NCI-H524 treated with DMSO at 0.1 percent for 48 hours (cell line): ENCODE measurements around the gene DSEL.

Experiments used
- DNase-seq: peaks from one replicate; lab custom pipeline; 2025; lab: John Stamatoyannopoulos, UW

DSEL gene

GRCh38 chr18:67516539-67517443, at the start of gene DSEL:
Gene DSEL (minus strand): TSS chr18:67516720. CDS start chr18:67514608, 2,112 bp downstream.
- DNase-seq, result peak; percentile 61

GRCh38 chr18:67553437-67553836, 36.9 kb upstream of the DSEL start:
- DNase-seq, result peak; percentile 46

- DNase-seq, result no peak
Observed at GRCh38 chr18:67550872-67551520, 34.5 kb upstream of the DSEL start.

GRCh38 chr18:67549946-67550345, 33.4 kb upstream of the DSEL start:
- DNase-seq, result no peak

- no peak for DNase-seq
Observed at GRCh38 chr18:67545681-67546080, 29.2 kb upstream of the DSEL start.

- no peak for DNase-seq
Observed at GRCh38 chr18:67540559-67540958, 24.0 kb upstream of the DSEL start.

GRCh38 chr18:67531929-67532328, 15.4 kb upstream of the DSEL start:
- no peak for DNase-seq

GRCh38 chr18:67525328-67526099, 9.0 kb upstream of the DSEL start:
- no peak for DNase-seq

GRCh38 chr18:67520351-67520921, 3.9 kb upstream of the DSEL start:
- no peak for DNase-seq

GRCh38 chr18:67519592-67519991, 3.1 kb upstream of the DSEL start:
- DNase-seq, result no peak

- no peak for DNase-seq
Observed at GRCh38 chr18:67518566-67518965, 2.0 kb upstream of the DSEL start.

GRCh38 chr18:67517444-67517765, 885 bp upstream of the DSEL start:
- no peak for DNase-seq

GRCh38 chr18:67515942-67516538, 480 bp downstream of the DSEL start:
- DNase-seq, result peak; percentile 36

GRCh38 chr18:67514901-67515540, 1.5 kb downstream of the DSEL start:
- no peak for DNase-seq

- no peak for DNase-seq
Observed at GRCh38 chr18:67514465-67514864, 2.1 kb downstream of the DSEL start.

GRCh38 chr18:67513280-67513679, 3.2 kb downstream of the DSEL start:
- DNase-seq, result no peak

GRCh38 chr18:67511840-67512239, 4.7 kb downstream of the DSEL start:
- no peak for DNase-seq

- no peak for DNase-seq
Observed at GRCh38 chr18:67510831-67511230, 5.7 kb downstream of the DSEL start.

GRCh38 chr18:67509741-67510391, 6.7 kb downstream of the DSEL start:
- no peak for DNase-seq

- DNase-seq, result no peak
Observed at GRCh38 chr18:67508146-67508545, 8.4 kb downstream of the DSEL start.

GRCh38 chr18:67504739-67505138, 11.8 kb downstream of the DSEL start:
- no peak for DNase-seq
